Uterus (tissue), 2 donors: ENCODE data around the gene HRC.

ENCODE experiments used
- POLR2A ChIP-seq, 2 donors: fragments of 450-650 bp; IDR thresholded peaks; one replicate each; pipeline ENCODE4 v1.6.1; 2016; ENCODE audit warnings: antibody characterized with exemption in 2 of 2, mild to moderate bottlenecking in 1 of 2, moderate library complexity in 1 of 2
- TF ChIP-seq, protein P1 (sequence below), 4 experiments: fragments of 200-600 bp in 2 of 4; fragments of 450-650 bp in 2 of 4; sonication (generic) in 2 of 4; IDR thresholded peaks; one replicate each; pipeline ENCODE4 v1.5.1; 2016 to 2019; ENCODE audit warnings: antibody characterized with exemption in 4 of 4, mild to moderate bottlenecking in 2 of 4, moderate library complexity in 1 of 4

DNA sequence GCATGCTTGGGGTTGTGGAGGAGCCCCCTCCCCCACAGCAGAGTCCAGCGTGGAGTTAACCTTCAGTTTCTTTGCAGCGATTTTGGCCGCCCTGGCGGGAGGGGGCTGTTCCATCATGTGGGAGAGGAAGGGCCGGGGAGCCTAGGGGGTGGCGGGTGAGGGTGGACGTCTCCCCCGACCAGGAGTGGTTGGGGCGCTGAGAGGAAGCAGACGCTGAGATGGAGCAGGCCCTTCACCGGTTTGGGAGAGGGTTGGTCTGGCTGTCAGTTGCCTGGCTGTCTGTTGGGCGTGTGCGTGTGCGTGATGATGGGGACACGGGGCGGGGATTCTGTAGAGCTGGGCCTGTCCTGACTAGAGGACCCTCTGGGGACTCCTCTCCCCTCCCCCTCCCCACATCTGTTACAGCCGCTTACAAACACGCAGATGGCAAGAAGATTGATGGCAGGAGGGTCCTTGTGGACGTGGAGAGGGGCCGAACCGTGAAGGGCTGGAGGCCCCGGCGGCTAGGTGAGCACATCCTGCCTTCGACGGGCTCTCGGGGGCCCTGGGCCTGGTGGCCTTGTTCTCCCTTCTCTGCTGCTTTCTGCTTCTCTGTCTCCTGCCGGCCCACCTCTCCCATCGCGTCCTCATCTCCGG lies 50.8 kb downstream of the HRC start:
- TF ChIP-seq, protein P1, sequence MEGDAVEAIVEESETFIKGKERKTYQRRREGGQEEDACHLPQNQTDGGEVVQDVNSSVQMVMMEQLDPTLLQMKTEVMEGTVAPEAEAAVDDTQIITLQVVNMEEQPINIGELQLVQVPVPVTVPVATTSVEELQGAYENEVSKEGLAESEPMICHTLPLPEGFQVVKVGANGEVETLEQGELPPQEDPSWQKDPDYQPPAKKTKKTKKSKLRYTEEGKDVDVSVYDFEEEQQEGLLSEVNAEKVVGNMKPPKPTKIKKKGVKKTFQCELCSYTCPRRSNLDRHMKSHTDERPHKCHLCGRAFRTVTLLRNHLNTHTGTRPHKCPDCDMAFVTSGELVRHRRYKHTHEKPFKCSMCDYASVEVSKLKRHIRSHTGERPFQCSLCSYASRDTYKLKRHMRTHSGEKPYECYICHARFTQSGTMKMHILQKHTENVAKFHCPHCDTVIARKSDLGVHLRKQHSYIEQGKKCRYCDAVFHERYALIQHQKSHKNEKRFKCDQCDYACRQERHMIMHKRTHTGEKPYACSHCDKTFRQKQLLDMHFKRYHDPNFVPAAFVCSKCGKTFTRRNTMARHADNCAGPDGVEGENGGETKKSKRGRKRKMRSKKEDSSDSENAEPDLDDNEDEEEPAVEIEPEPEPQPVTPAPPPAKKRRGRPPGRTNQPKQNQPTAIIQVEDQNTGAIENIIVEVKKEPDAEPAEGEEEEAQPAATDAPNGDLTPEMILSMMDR (IDR thresholded peaks at IDR 0.05) = no peak
- TF ChIP-seq POLR2A (IDR thresholded peaks at IDR 0.05) = no peak
